Smooth muscle cell (in vitro differentiated cells): ENCODE measurements around the gene TMCO4. TPM values are rescaled to one million over a fixed set of nuclear protein-coding genes. Genes with fewer than 3 reads are reported as not detected.
A peak's percentile ranks its signal among the peaks of the same experiment; 100 is the strongest.

Source experiments
- DNase-seq: peaks from one replicate; lab custom pipeline; 2025; ENCODE audit not compliant: unreplicated experiment; lab: John Stamatoyannopoulos, UW
- H2AFZ ChIP-seq: fragments of 200-600 bp; sonication (generic); 2 replicates; pipeline ENCODE4 v1.6.0; 2016; ENCODE audit warnings: antibody characterized with exemption, low read depth, mild to moderate bottlenecking
- H3F3A ChIP-seq: fragments of 200-600 bp; sonication (generic); 2 replicates; pipeline ENCODE4 v1.6.0; 2017; ENCODE audit warnings: antibody characterized with exemption, low read depth
- H3K27ac ChIP-seq: fragments of 200-600 bp; sonication (generic); 2 replicates; pipeline ENCODE4 v1.5.1; 2016; ENCODE audit warnings: low read depth, mild to moderate bottlenecking
- H3K27me3 ChIP-seq: fragments of 200-600 bp; sonication (generic); 2 replicates; pipeline ENCODE4 v1.6.1; 2016; ENCODE audit warnings: low read depth, mild to moderate bottlenecking
- H3K36me3 ChIP-seq: fragments of 200-600 bp; sonication (generic); 2 replicates; pipeline ENCODE4 v1.5.1; 2016; ENCODE audit warnings: low read depth
- H3K4me1 ChIP-seq: fragments of 200-600 bp; sonication (generic); 2 replicates; pipeline ENCODE4 v1.5.1; 2016; ENCODE audit warnings: low read depth
- H3K4me2 ChIP-seq: fragments of 200-600 bp; sonication (generic); 2 replicates; pipeline ENCODE4 v1.6.0; 2016; ENCODE audit warnings: mild to moderate bottlenecking
- H3K4me3 ChIP-seq: fragments of 200-600 bp; sonication (generic); 2 replicates; pipeline ENCODE4 v1.5.1; 2016; ENCODE audit warnings: mild to moderate bottlenecking
- H3K79me2 ChIP-seq: fragments of 200-600 bp; sonication (generic); 2 replicates; pipeline ENCODE4 v1.6.0; 2016; ENCODE audit warnings: low read depth, mild to moderate bottlenecking
- H3K9ac ChIP-seq: fragments of 200-600 bp; sonication (generic); 2 replicates; pipeline ENCODE4 v1.6.0; 2016; ENCODE audit warnings: low read depth
- H3K9me3 ChIP-seq: fragments of 200-600 bp; sonication (generic); replicated peaks from 2 replicates; pipeline ENCODE4 v1.5.1; 2016; ENCODE audit warnings: low read depth
- H4K20me1 ChIP-seq: fragments of 200-600 bp; sonication (generic); 2 replicates; pipeline ENCODE4 v1.6.0; 2016; ENCODE audit warnings: low read depth
- CTCF ChIP-seq: fragments of 200-600 bp; sonication (generic); IDR thresholded peaks from 2 replicates; pipeline ENCODE4 v1.5.1; 2017; ENCODE audit warnings: borderline replicate concordance, mild to moderate bottlenecking, antibody characterized with exemption; ENCODE audit not compliant: insufficient read depth, poor library complexity, severe bottlenecking
- WGBS: methylation state at CpG from one replicate; pipeline ENCODE4 v1.1.7; 2016; ENCODE audit warnings: low lambda C conversion rate; 5-methylcytosine and 5-hydroxymethylcytosine counted together
- polyA plus RNA-seq: library from polyadenylated mRNA; unstranded; fragments of >200 nt; fragmentation: Nextera tagmentation; extraction: Ambion mirVana; gene quantifications from 2 replicates; pipeline ENCODE4 v1.2.1, GENCODE V29; 2016
- total RNA-seq: library from RNA; depleted of rRNA; stranded (reverse); fragments of >200 nt; gene quantifications from 2 replicates; pipeline ENCODE4 v1.2.3, GENCODE V29; 2014

The TMCO4 gene
- total and polyA plus RNA-seq, 2 experiments from 2014 or later: 5.4 to 6.8 TPM

GRCh38 chr1:19664453-19665185, 135.1 kb downstream of the TMCO4 start, which contains the start of gene HTR6:
TSS of gene HTR6 (plus strand) at chr1:19664875. CDS start at chr1:19665754, 879 bp downstream.
- H3K4me2 ChIP-seq: peak within 1 kb of the TSS; percentile 63
- H3K9ac ChIP-seq: no peak within 1 kb of the TSS

GRCh38 chr1:19662313-19662712, 137.4 kb downstream of the TMCO4 start:
- no peak for DNase-seq
- Histone ChIP-seq H3K4me3 (no peak overlapping the region), H3K27ac (no peak overlapping the region), H2AFZ (no peak overlapping the region), H3K4me1 (no peaks in the 10 kb centered on the region), H3K79me2 (no peaks in the 10 kb centered on the region), H3K27me3 (peaks cover 59% of the 10 kb centered on the region), H3F3A (no peaks in the 10 kb centered on the region), H3K9ac (no peak overlapping the region), H3K36me3 (no peaks in the 10 kb centered on the region), H4K20me1 (no peaks in the 10 kb centered on the region), H3K9me3 (no peaks in the 10 kb centered on the region), H3K4me2 (no peak overlapping the region)
- 75% methylated on average over 3 of the region's 3 CpGs for WGBS
- no peak for TF ChIP-seq CTCF

More at GRCh38 chr1:19664453-19665185, 135.1 kb downstream of the TMCO4 start, which contains the start of gene HTR6:
- 8% methylated on average over 45 of the region's 80 CpGs for WGBS
- H3K27ac ChIP-seq: no peak within 1 kb of the TSS
- H4K20me1 ChIP-seq: no peaks in the 10 kb centered on the region
- H3F3A ChIP-seq: no peaks in the 10 kb centered on the region
- no peak for DNase-seq
- H3K4me3 ChIP-seq: peak within 1 kb of the TSS; percentile 24
- peaks cover 82% of the 10 kb centered on the region for H3K27me3 ChIP-seq
- no peak for TF ChIP-seq CTCF
- no peaks in the 10 kb centered on the region for H3K4me1 ChIP-seq
- no peaks in the 10 kb centered on the region for H3K36me3 ChIP-seq
- no peak within 1 kb of the TSS for H2AFZ ChIP-seq
- H3K9me3 ChIP-seq: no peaks in the 10 kb centered on the region
- H3K79me2 ChIP-seq: no peaks in the 10 kb centered on the region

GRCh38 chr1:19661721-19662228, 137.9 kb downstream of the TMCO4 start:
- Histone ChIP-seq H2AFZ (no peak overlapping the region), H3K4me3 (no peak overlapping the region), H4K20me1 (no peaks in the 10 kb centered on the region), H3K9me3 (no peaks in the 10 kb centered on the region), H3K36me3 (no peaks in the 10 kb centered on the region), H3K4me2 (no peak overlapping the region), H3K27ac (no peak overlapping the region), H3K79me2 (no peaks in the 10 kb centered on the region), H3K27me3 (peaks cover 54% of the 10 kb centered on the region), H3K4me1 (no peaks in the 10 kb centered on the region), H3K9ac (no peak overlapping the region), H3F3A (no peaks in the 10 kb centered on the region)
- TF ChIP-seq CTCF: peak; percentile 76
- WGBS: 18% methylated on average over 9 of the region's 9 CpGs
- no peak for DNase-seq

- WGBS: 95% methylated on average over 13 of the region's 13 CpGs
- Histone ChIP-seq H3K36me3 (no peaks in the 10 kb centered on the region), H3K4me3 (no peak overlapping the region), H2AFZ (no peak overlapping the region), H3K79me2 (no peaks in the 10 kb centered on the region), H3K9me3 (no peaks in the 10 kb centered on the region), H3K9ac (no peak overlapping the region), H3K4me1 (no peaks in the 10 kb centered on the region), H3F3A (no peaks in the 10 kb centered on the region), H3K4me2 (no peak overlapping the region), H4K20me1 (peaks cover 10% of the 10 kb centered on the region), H3K27ac (no peak overlapping the region), H3K27me3 (peaks cover 18% of the 10 kb centered on the region)
- no peak for DNase-seq
- no peak for TF ChIP-seq CTCF
These were observed 141.5 kb downstream of the TMCO4 start for GRCh38 chr1:19658186-19658585.
